ENCODE measurements around the gene FSD2. TPM values are rescaled to one million over a fixed set of nuclear protein-coding genes. Genes with fewer than 3 reads are reported as not detected.

FSD2 gene
- total and polyA plus RNA-seq, 10 donors = 0.02 to 0.03 (median 0.02) TPM; not detected in 7

DNA sequence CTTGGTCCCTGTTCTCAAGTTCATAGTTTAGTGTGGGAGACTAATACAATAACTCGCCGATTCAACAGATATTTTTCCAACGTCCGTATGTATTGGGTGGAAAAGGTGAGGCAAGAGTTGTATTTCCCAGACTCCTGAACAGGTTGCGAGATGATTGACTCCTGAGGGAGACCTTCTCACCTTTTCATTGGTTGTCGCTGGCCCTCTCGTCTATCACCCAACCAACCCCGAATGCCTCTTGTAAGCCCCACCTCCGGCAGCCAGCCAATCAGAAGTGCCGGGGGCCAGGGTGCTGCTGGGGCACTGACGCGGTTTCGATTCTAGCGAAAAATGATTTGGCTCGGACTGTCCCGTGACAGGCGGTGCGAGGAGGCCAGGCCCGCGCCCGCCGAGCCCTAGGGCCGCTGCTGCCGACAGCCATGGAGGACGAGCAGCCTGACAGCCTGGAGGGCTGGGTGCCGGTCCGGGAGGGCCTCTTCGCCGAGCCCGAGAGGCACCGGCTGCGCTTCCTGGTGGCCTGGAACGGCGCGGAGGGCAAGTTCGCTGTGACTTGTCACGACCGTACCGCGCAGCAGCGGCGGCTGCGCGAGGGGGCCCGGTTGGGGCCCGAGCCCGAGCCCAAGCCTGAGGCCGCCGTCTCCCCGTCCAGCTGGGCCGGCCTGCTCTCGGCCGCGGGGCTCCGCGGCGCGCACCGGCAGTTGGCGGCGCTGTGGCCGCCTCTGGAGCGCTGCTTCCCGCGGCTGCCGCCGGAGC, 3.6 kb upstream of the FSD2 start, which contains the start of gene WHAMM:
WHAMM (plus strand) TSS at position 321 of the 753 bp plus-strand sequence; CDS start at position 420, 99 bp downstream.
- Histone ChIP-seq H3K4me1 (peaks cover 19 to 64% (median 39%) of the 10 kb centered on the region in 6 donors), H3K27ac (peak within 1 kb of the TSS; percentile 96 to 100 (median 100)), H3K36me3 (peaks cover 0 to 26% (median 11%) of the 10 kb centered on the region in 6 donors), H3K9me3 (no peaks in the 10 kb centered on the region), H3K4me3 (peak within 1 kb of the TSS; percentile 85 to 95 (median 90)), H3K27me3 (replicated peaks in 1 of 7) (no peaks in the 10 kb centered on the region)
- WGBS, 5 donors = 0 to 1% (median 0%) methylated on average over 39 to 67 of the region's 67 CpGs
- peak; percentile 97 to 99 (median 99) for TF ChIP-seq POLR2AphosphoS5 (IDR thresholded peaks at IDR 0.05)
- TF ChIP-seq, protein P1, sequence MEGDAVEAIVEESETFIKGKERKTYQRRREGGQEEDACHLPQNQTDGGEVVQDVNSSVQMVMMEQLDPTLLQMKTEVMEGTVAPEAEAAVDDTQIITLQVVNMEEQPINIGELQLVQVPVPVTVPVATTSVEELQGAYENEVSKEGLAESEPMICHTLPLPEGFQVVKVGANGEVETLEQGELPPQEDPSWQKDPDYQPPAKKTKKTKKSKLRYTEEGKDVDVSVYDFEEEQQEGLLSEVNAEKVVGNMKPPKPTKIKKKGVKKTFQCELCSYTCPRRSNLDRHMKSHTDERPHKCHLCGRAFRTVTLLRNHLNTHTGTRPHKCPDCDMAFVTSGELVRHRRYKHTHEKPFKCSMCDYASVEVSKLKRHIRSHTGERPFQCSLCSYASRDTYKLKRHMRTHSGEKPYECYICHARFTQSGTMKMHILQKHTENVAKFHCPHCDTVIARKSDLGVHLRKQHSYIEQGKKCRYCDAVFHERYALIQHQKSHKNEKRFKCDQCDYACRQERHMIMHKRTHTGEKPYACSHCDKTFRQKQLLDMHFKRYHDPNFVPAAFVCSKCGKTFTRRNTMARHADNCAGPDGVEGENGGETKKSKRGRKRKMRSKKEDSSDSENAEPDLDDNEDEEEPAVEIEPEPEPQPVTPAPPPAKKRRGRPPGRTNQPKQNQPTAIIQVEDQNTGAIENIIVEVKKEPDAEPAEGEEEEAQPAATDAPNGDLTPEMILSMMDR (IDR thresholded peaks at IDR 0.05 in 8 of 11, conservative IDR thresholded peaks at IDR 0.05 in 3 of 11) = peak in 2 of 11 experiments; percentile 12 to 19
- peak; percentile 83 to 94 (median 83) for TF ChIP-seq POLR2A (IDR thresholded peaks at IDR 0.05)
- intact Hi-C loops (cut with DNase I; ENCODE audit: low total_unique reads) = no loop called here
- DNase-seq = peak; percentile 98

DNA sequence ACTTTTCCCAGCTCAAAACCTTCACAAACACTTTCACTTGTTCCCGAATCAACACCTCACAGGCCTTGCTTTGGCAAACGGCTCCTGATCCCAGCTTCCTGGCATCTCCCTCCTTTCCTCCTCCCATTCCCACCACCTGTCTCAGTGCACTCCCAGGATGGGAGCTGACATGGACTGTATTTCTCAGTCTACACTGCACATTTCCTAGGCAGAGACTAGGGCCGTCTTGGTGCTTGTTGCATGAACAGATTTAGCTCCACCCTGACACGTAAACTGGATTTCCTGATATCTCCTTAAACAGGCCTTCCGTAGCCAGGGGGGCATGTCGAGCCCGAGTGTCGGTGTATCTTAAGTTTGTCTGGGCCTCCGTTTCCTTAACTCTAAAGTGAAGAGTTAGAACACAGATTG, 2.8 kb upstream of the FSD2 start:
- WGBS, 5 donors = 78 to 87% (median 83%) methylated on average over 9 of the region's 9 CpGs
- H3K4me3 ChIP-seq = peak overlapping the region in 4 of 8 donors; percentile 8 to 95 (median 93)
- TF ChIP-seq POLR2A (IDR thresholded peaks at IDR 0.05) (no peak), POLR2AphosphoS5 (IDR thresholded peaks at IDR 0.05) (no peak)
- TF ChIP-seq, protein P1 (IDR thresholded peaks at IDR 0.05 in 8 of 11, conservative IDR thresholded peaks at IDR 0.05 in 3 of 11) = no peak

DNA sequence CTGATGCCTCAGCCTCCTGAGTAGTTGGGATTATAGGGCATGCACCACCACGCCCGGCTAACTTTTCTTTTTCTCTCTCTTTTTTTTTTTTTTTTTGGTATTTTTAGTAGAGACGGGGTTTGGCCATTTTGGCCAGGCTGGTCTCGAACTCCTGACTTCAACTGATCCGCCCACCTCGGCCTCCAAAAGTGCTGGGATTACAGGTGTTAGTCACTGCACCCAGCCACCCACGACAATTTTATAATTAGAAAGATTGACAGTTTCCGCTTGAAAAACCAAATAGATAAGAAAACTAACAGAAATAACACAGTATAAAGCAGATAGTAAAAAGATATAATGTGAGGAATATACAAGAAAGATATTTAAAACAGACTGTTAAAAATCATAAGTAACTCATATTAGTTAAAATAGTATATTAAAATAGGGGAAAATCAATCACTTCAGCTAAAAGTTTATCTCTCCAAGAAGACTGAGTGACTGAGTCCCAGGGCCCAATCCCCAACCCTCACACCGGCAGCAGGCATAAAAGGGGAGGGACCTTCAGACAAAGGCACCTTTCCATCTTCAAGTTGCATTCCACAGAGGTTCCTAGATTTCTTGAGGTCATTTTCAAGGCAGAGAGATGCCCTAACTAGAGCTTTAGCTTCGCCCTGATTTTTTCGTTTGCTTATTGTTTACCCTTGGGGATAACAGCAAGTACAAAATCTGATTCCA, 2.2 kb upstream of the FSD2 start:
- 86 to 93% (median 89%) methylated on average over 11 of the region's 11 CpGs for WGBS, 5 donors
- H3K9me3 ChIP-seq = no peaks in the 10 kb centered on the region
- H3K4me1 ChIP-seq = peaks cover 19 to 51% (median 36%) of the 10 kb centered on the region in 6 donors
- no peak overlapping the region for H3K4me3 ChIP-seq
- no peak for TF ChIP-seq POLR2A (IDR thresholded peaks at IDR 0.05)
- TF ChIP-seq POLR2AphosphoS5 (IDR thresholded peaks at IDR 0.05) = no peak
- TF ChIP-seq, protein P1 (IDR thresholded peaks at IDR 0.05 in 8 of 11, conservative IDR thresholded peaks at IDR 0.05 in 3 of 11) = no peak
- H3K27ac ChIP-seq = peak overlapping the region in 3 of 8 donors; percentile 96 to 100 (median 100)
- no peaks in the 10 kb centered on the region for H3K27me3 ChIP-seq (replicated peaks in 1 of 7)
- intact Hi-C loops (cut with DNase I; ENCODE audit: low total_unique reads) = no loop called here
- H3K36me3 ChIP-seq = peaks cover 0 to 12% (median under 1%) of the 10 kb centered on the region in 6 donors
- DNase-seq = no peak

More for the DNA sequence above, 2.8 kb upstream of the FSD2 start:
- intact Hi-C loops (cut with DNase I; ENCODE audit: low total_unique reads) = no loop called here
- Histone ChIP-seq H3K9me3 (no peaks in the 10 kb centered on the region), H3K36me3 (peaks cover 0 to 17% (median 3%) of the 10 kb centered on the region in 6 donors), H3K4me1 (peaks cover 19 to 56% (median 38%) of the 10 kb centered on the region in 6 donors), H3K27ac (peak overlapping the region in 7 of 8 donors; percentile 96 to 100 (median 100)), H3K27me3 (replicated peaks in 1 of 7) (no peaks in the 10 kb centered on the region)
- DNase-seq = no peak
